ENCODE measurements around the gene TRPC4AP.

The TRPC4AP gene

DNA sequence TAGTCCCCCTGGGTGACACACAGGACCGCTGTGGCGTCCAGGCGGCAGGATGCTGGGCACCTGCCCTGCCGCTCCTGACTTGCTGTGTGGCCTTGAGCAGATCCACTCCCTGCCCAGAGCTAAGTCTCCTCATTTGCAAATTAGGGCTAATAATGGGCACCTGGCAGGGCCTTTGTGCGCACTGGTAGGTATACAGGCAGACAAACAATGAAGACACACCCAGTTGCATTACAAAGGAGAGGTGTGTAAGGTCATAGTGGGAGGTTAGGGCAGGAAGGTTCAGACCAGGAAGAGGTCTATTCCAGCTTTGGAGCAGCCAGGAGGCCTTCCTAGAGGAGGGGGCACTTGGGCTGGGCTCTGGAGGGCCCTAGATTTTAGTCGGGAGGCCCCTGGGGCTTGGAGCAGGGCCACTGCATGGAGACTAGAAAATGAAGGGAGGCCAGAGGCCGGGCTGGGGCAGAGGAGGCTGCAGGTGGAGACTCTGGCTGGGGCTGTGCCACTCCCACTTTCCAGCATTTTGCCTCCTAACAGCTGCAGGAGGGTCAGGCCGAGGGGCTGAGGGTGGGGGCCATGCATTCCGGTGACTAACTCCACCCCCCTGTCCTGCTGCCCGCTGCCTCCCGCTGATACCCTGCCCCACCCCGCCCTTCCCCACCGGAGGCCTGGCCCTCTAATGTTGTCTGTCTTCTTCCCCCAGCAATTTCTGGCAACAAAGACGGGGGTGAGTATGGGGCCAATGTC lies 108.4 kb downstream of the TRPC4AP start:
- DNase-seq, result no peak

DNA sequence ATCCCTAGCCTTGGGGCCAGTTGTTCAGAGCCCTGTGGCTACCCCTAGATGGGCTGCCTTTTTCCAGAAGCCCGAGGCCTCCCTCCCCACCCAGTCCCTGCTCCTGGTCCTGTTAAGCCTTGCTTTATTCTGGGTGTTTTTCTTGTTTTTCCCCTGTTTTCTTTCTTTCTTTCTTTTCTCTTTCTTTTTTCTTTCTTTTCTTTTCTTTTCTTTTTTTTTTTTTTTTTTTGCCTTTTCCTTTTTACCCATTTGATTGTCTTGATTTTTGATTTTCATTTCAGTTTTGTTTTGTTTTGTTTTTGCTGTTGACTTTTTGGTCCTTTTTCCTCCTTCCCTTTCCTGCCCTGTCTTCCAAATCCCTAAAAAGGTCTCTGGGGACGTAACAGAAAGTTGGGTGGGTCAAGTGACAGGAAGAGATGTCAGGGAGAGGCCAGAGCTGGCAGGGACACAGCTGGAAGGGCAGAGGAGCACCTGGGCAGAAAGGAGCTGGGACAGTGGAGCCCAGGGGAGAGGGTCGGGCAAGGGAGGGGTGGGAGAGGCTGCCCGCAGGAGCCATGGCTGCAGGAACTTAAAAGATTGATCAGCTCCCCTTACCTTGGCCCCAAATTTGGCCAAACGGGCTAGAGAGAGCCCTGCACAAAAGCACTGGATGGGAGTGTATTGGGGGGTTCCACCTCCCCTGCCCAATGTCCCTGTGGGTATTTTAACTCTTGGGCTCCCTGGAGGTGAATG lies 109.4 kb downstream of the TRPC4AP start:
- DNase-seq, result no peak

- no peak for DNase-seq
These were observed 110.1 kb downstream of the TRPC4AP start for GRCh38 chr20:34982270-34983088.

GRCh38 chr20:34980543-34981233 lies 111.9 kb downstream of the TRPC4AP start:
- DNase-seq, result no peak

- DNase-seq, result peak; percentile 56
These were observed 113.0 kb downstream of the TRPC4AP start for GRCh38 chr20:34979366-34980153.

- no peak for DNase-seq
These were observed 114.4 kb downstream of the TRPC4AP start for GRCh38 chr20:34978092-34978744.

- DNase-seq, result no peak
These were observed 115.1 kb downstream of the TRPC4AP start for GRCh38 chr20:34977365-34978091.

GRCh38 chr20:34976286-34976685 lies 116.3 kb downstream of the TRPC4AP start:
- DNase-seq, result no peak

GRCh38 chr20:34974246-34974645 lies 118.4 kb downstream of the TRPC4AP start:
- DNase-seq, result no peak

GRCh38 chr20:34971561-34972235 lies 120.9 kb downstream of the TRPC4AP start:
- DNase-seq, result no peak

GRCh38 chr20:34970846-34971560 lies 121.6 kb downstream of the TRPC4AP start:
- no peak for DNase-seq

DNA sequence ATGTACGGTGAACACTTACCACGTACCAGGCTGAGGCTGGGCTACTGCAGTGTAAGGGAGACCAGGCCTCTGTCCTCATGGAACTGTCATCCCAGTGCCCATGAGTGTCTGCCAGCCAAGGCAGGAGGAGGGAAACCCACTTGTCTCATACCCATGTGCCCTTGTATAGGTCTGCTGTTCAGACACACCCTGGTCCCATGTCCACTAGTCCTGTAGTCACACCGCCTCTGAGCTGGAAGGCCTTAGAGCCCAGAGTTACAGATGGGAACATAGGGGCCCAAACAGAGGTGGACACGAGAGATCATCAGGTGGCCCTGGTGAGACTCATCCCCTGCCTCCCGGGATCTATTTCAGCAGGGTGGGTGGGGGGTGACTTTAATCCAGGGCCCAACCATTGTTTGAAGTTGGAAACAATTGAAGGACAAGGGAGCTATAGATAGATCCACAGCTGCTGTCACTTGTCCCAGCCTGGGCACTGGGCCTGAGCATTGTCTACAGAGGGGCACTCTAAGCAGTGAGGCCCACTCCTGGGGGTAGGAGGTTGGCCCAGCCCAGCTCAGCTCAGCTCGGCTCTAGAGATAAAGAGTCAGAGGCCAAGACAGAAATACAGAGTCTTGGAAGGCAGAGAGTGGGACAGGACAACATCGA lies 122.3 kb downstream of the TRPC4AP start:
- DNase-seq, result no peak

GRCh38 chr20:34968042-34968775 lies 124.4 kb downstream of the TRPC4AP start:
- DNase-seq, result no peak

DNA sequence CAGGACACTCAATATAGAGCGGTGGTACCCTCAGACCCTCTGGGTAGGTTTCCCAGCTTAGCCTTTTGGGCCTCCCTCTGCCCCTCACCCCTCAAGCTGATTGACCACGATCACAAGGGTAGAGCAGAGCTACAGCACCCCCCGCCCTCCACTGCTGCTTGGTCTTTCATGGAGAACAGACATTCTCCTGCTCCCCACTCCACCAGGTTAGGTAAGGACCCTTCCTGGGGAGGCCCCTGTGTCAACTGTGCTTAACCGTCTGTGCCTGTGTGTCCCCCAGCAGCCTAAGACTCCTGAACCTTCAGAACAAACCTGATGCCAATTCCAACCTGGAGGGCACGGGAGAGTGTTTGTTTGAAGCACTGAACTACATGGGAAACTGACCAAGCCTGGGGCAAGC lies 125.2 kb downstream of the TRPC4AP start:
- DNase-seq, result no peak

GRCh38 chr20:34965051-34965450 lies 127.6 kb downstream of the TRPC4AP start:
- no peak for DNase-seq

DNA sequence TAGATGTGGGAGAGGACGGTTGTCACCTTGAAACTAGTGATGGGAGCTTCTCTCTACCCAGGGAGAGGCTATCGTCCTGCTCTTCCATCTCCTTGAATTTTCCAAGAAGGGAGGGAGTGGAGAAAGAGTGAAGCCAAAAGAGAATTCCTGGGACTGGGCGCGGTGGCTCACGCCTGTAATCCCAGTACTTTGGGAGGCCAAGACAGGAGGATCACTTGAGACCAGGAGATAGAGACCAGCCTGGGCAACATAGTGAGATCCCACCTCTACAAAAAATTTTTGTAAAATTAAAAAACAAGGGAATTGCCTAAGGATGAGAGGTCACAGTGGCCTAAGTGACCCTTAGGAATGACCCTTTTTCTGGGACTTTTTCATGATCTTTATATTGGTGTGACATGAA lies 128.1 kb downstream of the TRPC4AP start:
- no peak for DNase-seq

DNA sequence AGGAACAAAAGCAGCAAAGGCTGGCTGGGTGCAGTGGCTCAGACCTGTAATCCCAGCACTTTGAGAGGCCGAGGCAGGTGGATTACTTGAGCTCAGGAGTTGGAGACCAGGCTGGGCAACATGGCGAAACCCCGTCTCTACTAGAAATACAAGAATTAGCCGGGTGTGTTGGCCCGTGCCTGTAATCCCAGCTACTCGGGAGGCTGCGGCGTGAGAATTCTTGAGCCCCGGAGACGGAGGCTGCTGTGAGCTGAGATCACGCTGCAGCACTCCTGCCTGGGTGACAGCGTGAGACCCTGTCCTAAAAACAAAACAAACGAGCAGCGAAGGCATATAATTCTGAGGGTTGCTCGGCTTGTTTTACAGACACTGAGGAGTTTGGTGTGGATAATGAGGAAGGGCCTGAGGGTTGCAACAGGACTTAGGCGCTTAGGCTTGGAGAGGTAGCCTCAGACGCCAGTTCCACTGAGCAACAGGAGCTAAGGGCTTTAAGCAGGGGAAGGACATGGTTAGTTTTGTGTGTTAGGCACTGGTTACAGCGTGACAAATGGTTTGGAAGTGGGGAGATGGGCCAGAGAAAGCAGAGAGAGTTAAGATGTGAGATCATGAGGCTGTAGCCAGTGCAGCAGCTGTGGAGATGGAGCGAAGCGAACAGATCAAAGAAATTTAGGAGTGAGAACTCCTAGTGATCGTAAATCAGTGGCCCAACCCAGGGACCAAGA lies 135.7 kb downstream of the TRPC4AP start:
- DNase-seq, result no peak

DNA sequence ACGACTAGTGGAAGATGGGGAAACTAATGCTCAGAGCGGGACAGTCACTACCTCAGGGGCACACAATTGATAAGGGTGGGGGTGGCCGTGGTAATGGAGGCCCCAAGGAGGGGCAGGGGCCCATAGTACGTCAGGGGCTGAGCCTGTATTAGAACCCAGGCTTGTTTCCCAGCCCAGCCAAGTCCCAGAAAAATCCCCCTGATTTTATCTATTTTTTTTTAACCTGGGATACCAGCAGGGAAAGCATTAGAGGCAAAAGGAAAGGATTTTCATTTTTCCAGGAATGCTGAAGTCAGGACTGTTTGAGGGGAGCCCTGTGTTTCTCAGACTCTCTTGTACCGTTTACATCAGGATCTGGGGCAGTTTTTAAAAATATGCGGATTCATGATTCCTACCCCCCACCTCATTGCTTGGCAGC lies 136.6 kb downstream of the TRPC4AP start:
- no peak for DNase-seq

All from stimulated activated CD8-positive, alpha-beta memory T cell treated with anti-CD3 and anti-CD28 coated beads, Interleukin-4, amount 100 ng/mL, for 48 hours (primary cell).